Measurements from ENCODE around the gene ABLIM1. TPM values are rescaled to one million over a fixed set of nuclear protein-coding genes. Genes with fewer than 3 reads are reported as not detected.

ABLIM1 gene
- total and polyA plus RNA-seq, 4 donors = 20.0 to 135 (median 59.9) TPM

GRCh38 chr10:114479836-114480235 lies 178.2 kb downstream of the ABLIM1 start:
- no peak for TF ChIP-seq CTCF (IDR thresholded peaks at IDR 0.05; ENCODE audit: control extremely low read depth, extremely low read depth)
- H3K4me1 ChIP-seq (ENCODE audit: control insufficient read depth in 5 of 5, insufficient read depth in 5 of 5, low read length in 5 of 5) = peaks cover 3 to 37% (median 18%) of the 10 kb centered on the region in 5 donors
- 96 to 97% methylated on average over 1 of the region's 1 CpG for WGBS, 2 donors

GRCh38 chr10:114479307-114479706 lies 178.8 kb downstream of the ABLIM1 start:
- H3K4me1 ChIP-seq (ENCODE audit: control insufficient read depth in 5 of 5, insufficient read depth in 5 of 5, low read length in 5 of 5) = peaks cover 3 to 37% (median 18%) of the 10 kb centered on the region in 5 donors
- no peak for ATAC-seq (ENCODE audit: insufficient read depth, low FRiP score)

More at GRCh38 chr10:114479836-114480235, 178.2 kb downstream of the ABLIM1 start:
- Histone ChIP-seq H3K36me3 (ENCODE audit: control insufficient read depth in 4 of 4, insufficient read depth in 4 of 4, low read length in 4 of 4) (peaks cover 2 to 18% (median 3%) of the 10 kb centered on the region in 4 donors), H3K27ac (ENCODE audit: low read depth in 1 of 2, low read length in 1 of 2) (peak overlapping the region in 1 of 2 donors; percentile 77), H3K27me3 (ENCODE audit: control insufficient read depth in 3 of 3, insufficient read depth in 3 of 3, low read length in 2 of 3) (no peaks in the 10 kb centered on the region), H3K9ac (ENCODE audit: insufficient read depth in 1 of 2, low read length in 2 of 2) (no peak overlapping the region), H3K4me3 (no peak overlapping the region), H3K9me3 (ENCODE audit: control insufficient read depth in 4 of 4, insufficient read depth in 3 of 4, low read length in 3 of 4) (no peaks in the 10 kb centered on the region)
- DNase-seq (no peak), ATAC-seq (ENCODE audit: insufficient read depth, low FRiP score) (no peak)

GRCh38 chr10:114478281-114478680 lies 179.8 kb downstream of the ABLIM1 start:
- no peak overlapping the region for H3K4me3 ChIP-seq
- peaks cover 1 to 28% (median 14%) of the 10 kb centered on the region in 5 donors for H3K4me1 ChIP-seq (ENCODE audit: control insufficient read depth in 5 of 5, insufficient read depth in 5 of 5, low read length in 5 of 5)
- no peak for DNase-seq
- no peaks in the 10 kb centered on the region for H3K9me3 ChIP-seq (ENCODE audit: control insufficient read depth in 4 of 4, insufficient read depth in 3 of 4, low read length in 3 of 4)
- no peak for ATAC-seq (ENCODE audit: insufficient read depth, low FRiP score)
- no peak for TF ChIP-seq CTCF (IDR thresholded peaks at IDR 0.05; ENCODE audit: control extremely low read depth, extremely low read depth)
- H3K27me3 ChIP-seq (ENCODE audit: control insufficient read depth in 3 of 3, insufficient read depth in 3 of 3, low read length in 2 of 3) = no peaks in the 10 kb centered on the region
- H3K36me3 ChIP-seq (ENCODE audit: control insufficient read depth in 4 of 4, insufficient read depth in 4 of 4, low read length in 4 of 4) = peaks cover 0 to 12% (median 1%) of the 10 kb centered on the region in 4 donors
- H3K27ac ChIP-seq (ENCODE audit: low read depth in 1 of 2, low read length in 1 of 2) = peak overlapping the region in 1 of 2 donors; percentile 85
- no peak overlapping the region for H3K9ac ChIP-seq (ENCODE audit: insufficient read depth in 1 of 2, low read length in 2 of 2)
- WGBS, 2 donors = 84 to 92% methylated on average over 2 of the region's 2 CpGs

More at GRCh38 chr10:114479307-114479706, 178.8 kb downstream of the ABLIM1 start:
- no peak for TF ChIP-seq CTCF (IDR thresholded peaks at IDR 0.05; ENCODE audit: control extremely low read depth, extremely low read depth)
- Histone ChIP-seq H3K36me3 (ENCODE audit: control insufficient read depth in 4 of 4, insufficient read depth in 4 of 4, low read length in 4 of 4) (peaks cover 0 to 15% (median 1%) of the 10 kb centered on the region in 4 donors), H3K27ac (ENCODE audit: low read depth in 1 of 2, low read length in 1 of 2) (peak overlapping the region in 1 of 2 donors; percentile 85), H3K9ac (ENCODE audit: insufficient read depth in 1 of 2, low read length in 2 of 2) (no peak overlapping the region), H3K27me3 (ENCODE audit: control insufficient read depth in 3 of 3, insufficient read depth in 3 of 3, low read length in 2 of 3) (no peaks in the 10 kb centered on the region), H3K9me3 (ENCODE audit: control insufficient read depth in 4 of 4, insufficient read depth in 3 of 4, low read length in 3 of 4) (no peaks in the 10 kb centered on the region), H3K4me3 (no peak overlapping the region)
- WGBS, 2 donors = 48 to 64% methylated on average over 6 of the region's 6 CpGs
- peak in 2 of 3 donors; percentile 29 to 59 for DNase-seq

GRCh38 chr10:114477285-114477684 lies 180.8 kb downstream of the ABLIM1 start:
- H3K9ac ChIP-seq (ENCODE audit: insufficient read depth in 1 of 2, low read length in 2 of 2) = no peak overlapping the region
- no peak for DNase-seq

More at GRCh38 chr10:114477285-114477684, 180.8 kb downstream of the ABLIM1 start:
- Histone ChIP-seq H3K4me3 (no peak overlapping the region), H3K4me1 (ENCODE audit: control insufficient read depth in 5 of 5, insufficient read depth in 5 of 5, low read length in 5 of 5) (peaks cover 1 to 24% (median 12%) of the 10 kb centered on the region in 5 donors), H3K9me3 (ENCODE audit: control insufficient read depth in 4 of 4, insufficient read depth in 3 of 4, low read length in 3 of 4) (no peaks in the 10 kb centered on the region), H3K27ac (ENCODE audit: low read depth in 1 of 2, low read length in 1 of 2) (peak overlapping the region in 1 of 2 donors; percentile 75), H3K36me3 (ENCODE audit: control insufficient read depth in 4 of 4, insufficient read depth in 4 of 4, low read length in 4 of 4) (peaks cover 0 to 12% (median 5%) of the 10 kb centered on the region in 4 donors), H3K27me3 (ENCODE audit: control insufficient read depth in 3 of 3, insufficient read depth in 3 of 3, low read length in 2 of 3) (no peaks in the 10 kb centered on the region)
- TF ChIP-seq CTCF (IDR thresholded peaks at IDR 0.05; ENCODE audit: control extremely low read depth, extremely low read depth) = no peak
- no peak for ATAC-seq (ENCODE audit: insufficient read depth, low FRiP score)
- 93 to 96% methylated on average over 7 of the region's 7 CpGs for WGBS, 2 donors
